Body of pancreas (tissue), 4 donors: ENCODE data around the gene NR6A1.

Experiments
- POLR2A ChIP-seq, 3 donors: fragments of 450-650 bp; IDR thresholded peaks; one replicate each; pipeline ENCODE4 v1.6.1; 2016; ENCODE audit warnings: antibody characterized with exemption in 3 of 3, mild to moderate bottlenecking in 2 of 3
- TF ChIP-seq, protein P1 (sequence below), 7 experiments: fragments of 450-650 bp in 4 of 7; fragments of 200-600 bp in 3 of 7; sonication (generic) in 3 of 7; IDR thresholded peaks; one replicate each; pipeline ENCODE4 v1.5.1; 2016 to 2019; ENCODE audit warnings: antibody characterized with exemption in 7 of 7

DNA sequence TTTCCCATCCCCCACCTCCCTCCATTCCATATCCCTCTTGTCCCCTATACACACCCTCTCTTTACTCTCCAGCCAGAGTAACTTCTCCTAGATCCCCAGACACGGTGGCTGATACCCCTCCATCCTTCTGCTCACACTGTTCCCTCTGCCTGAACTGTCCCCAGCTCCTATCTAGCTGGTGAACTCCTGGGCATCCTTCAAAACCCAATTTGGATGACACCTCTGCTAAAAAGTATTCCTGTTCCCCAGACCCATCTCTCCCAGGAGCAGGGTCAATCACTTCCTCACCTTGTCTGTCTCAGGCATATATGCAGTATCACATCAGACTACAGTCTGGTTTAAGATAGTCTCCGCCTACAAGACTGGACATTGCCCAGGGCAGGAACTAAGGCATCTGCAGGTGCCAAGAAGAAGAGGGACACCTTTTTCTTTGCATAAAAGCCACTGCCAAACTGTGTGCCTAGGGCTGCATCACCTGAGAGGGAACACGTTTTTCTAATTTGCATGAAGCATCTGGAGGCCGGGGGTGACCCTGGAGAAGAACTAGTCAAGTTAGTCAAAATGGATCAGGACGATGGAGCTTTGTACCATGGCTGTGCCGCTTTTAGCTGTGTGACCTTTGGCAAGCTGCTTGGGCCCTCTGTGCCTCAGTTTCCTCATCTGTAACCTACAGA, 291.0 kb downstream of the NR6A1 start:
- TF ChIP-seq, protein P1, sequence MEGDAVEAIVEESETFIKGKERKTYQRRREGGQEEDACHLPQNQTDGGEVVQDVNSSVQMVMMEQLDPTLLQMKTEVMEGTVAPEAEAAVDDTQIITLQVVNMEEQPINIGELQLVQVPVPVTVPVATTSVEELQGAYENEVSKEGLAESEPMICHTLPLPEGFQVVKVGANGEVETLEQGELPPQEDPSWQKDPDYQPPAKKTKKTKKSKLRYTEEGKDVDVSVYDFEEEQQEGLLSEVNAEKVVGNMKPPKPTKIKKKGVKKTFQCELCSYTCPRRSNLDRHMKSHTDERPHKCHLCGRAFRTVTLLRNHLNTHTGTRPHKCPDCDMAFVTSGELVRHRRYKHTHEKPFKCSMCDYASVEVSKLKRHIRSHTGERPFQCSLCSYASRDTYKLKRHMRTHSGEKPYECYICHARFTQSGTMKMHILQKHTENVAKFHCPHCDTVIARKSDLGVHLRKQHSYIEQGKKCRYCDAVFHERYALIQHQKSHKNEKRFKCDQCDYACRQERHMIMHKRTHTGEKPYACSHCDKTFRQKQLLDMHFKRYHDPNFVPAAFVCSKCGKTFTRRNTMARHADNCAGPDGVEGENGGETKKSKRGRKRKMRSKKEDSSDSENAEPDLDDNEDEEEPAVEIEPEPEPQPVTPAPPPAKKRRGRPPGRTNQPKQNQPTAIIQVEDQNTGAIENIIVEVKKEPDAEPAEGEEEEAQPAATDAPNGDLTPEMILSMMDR (IDR thresholded peaks at IDR 0.05) = no peak
- TF ChIP-seq POLR2A (IDR thresholded peaks at IDR 0.05) = no peak
